H1 (cell line): ENCODE measurements around the gene URM1. TPM values are rescaled to one million over a fixed set of nuclear protein-coding genes. Genes with fewer than 3 reads are reported as not detected.

Experiments
- CBX5 ChIP-seq: fragments of 300-800, 300-1000 bp; sonication (generic); IDR thresholded peaks from 2 replicates; pipeline ENCODE4 v1.7.1; 2016; ENCODE audit warnings: antibody characterized with exemption, low read length, low read depth
- CTCF ChIP-seq, 3 experiments: IDR thresholded peaks; 1 replicate in 2 of 3; 2 replicates in 1 of 3; pipeline versions ENCODE4 v1.5.1 to v1.6.1; 2011; ENCODE audit warnings: low read length in 3 of 3, mild to moderate bottlenecking in 3 of 3, inconsistent platforms in 2 of 3, low read depth in 1 of 3, moderate library complexity in 1 of 3; ENCODE audit not compliant: insufficient read depth in 1 of 3; ENCODE audit errors: control extremely low read depth in 1 of 3
- FOSL1 ChIP-seq: IDR thresholded peaks from 2 replicates; pipeline ENCODE4 v1.6.1; 2011; ENCODE audit warnings: mild to moderate bottlenecking, low read depth, low read length, moderate library complexity; ENCODE audit not compliant: insufficient read depth
- GABPA ChIP-seq: IDR thresholded peaks from 2 replicates; pipeline ENCODE4 v1.6.1; 2011; ENCODE audit warnings: mild to moderate bottlenecking, low read length, moderate library complexity, borderline replicate concordance; ENCODE audit not compliant: insufficient read depth
- HDAC2 ChIP-seq, 2 experiments: fragments of 300-600 bp in 1 of 2; sonication (generic) in 1 of 2; IDR thresholded peaks; 2 replicates each; pipeline ENCODE4 v1.6.1; 2011 to 2012; ENCODE audit warnings: low read depth in 2 of 2, low read length in 2 of 2, mild to moderate bottlenecking in 2 of 2, moderate library complexity in 2 of 2, borderline replicate concordance in 1 of 2, inconsistent platforms in 1 of 2
- KDM4A ChIP-seq: IDR thresholded peaks from one replicate; pipeline ENCODE4 v1.7.1; 2012; ENCODE audit warnings: low read depth, mild to moderate bottlenecking, moderate library complexity, low read length, inconsistent platforms; ENCODE audit not compliant: severe bottlenecking
- MAX ChIP-seq: IDR thresholded peaks from 2 replicates; pipeline ENCODE4 v1.6.1; 2012; ENCODE audit warnings: inconsistent platforms
- NANOG ChIP-seq: IDR thresholded peaks from 2 replicates; pipeline ENCODE4 v1.6.1; 2011; ENCODE audit warnings: low read length, low read depth, mild to moderate bottlenecking, inconsistent platforms; ENCODE audit not compliant: insufficient read depth, poor library complexity, severe bottlenecking
- SIX5 ChIP-seq: IDR thresholded peaks from 2 replicates; pipeline ENCODE4 v1.6.1; 2011; ENCODE audit warnings: mild to moderate bottlenecking, low read depth, low read length
- SP1 ChIP-seq: IDR thresholded peaks from 2 replicates; pipeline ENCODE4 v1.6.1; 2011; ENCODE audit warnings: low read depth, low read length
- TAF7 ChIP-seq: optimal IDR thresholded peaks from 2 replicates; pipeline ENCODE3; 2011; ENCODE audit warnings: low read depth, mild to moderate bottlenecking, inconsistent platforms, low read length, moderate library complexity, borderline replicate concordance
- USF2 ChIP-seq: IDR thresholded peaks from 2 replicates; pipeline ENCODE4 v1.6.1; 2011; ENCODE audit warnings: low read length, improper control_type of control experiment
- YY1 ChIP-seq: IDR thresholded peaks from 2 replicates; pipeline ENCODE4 v1.6.1; 2011; ENCODE audit warnings: low read depth, mild to moderate bottlenecking, low read length
- polyA plus RNA-seq, 7 experiments: library from polyadenylated mRNA; depleted of rRNA in 3 of 7; stranded (reverse) in 5 of 7; unstranded in 2 of 7; fragments of >200 nt in 5 of 7; fragments of 200-250 nt in 2 of 7; gene quantifications; 1 replicate in 5 of 7; 2 replicates in 1 of 7; 4 replicates in 1 of 7; pipeline versions ENCODE4 v1.2.1 to v1.2.3, GENCODE V29; 2011 to 2013; ENCODE audit warnings: missing spikeins in 2 of 7, mixed read lengths in 2 of 7
- total RNA-seq: library from RNA; stranded (reverse); fragmentation: NEBNext Ultra II Directional; extraction: Animal tissue kit (Norgen Biotek cat#: 25700); gene quantifications from 2 replicates; pipeline ENCODE4 v1.2.1, GENCODE V29; 2021

URM1 gene
- total and polyA plus RNA-seq, 2 of the 8 experiments (the other 6 are each of a cell fraction or from before 2014, with no cell fraction given), result 58.3 to 62.3 TPM

GRCh38 chr9:128438343-128439109, 67.4 kb downstream of the URM1 start (continued):
- TF ChIP-seq CBX5 (no peak), SIX5 (no peak), TAF7 (no peak), FOSL1 (no peak), KDM4A (no peak), NANOG (no peak), CTCF (IDR thresholded peaks at IDR 0.05; ENCODE audit: control extremely low read depth in 1 of 3, insufficient read depth in 1 of 3, low read depth in 1 of 3, low read length in 3 of 3) (peak; percentile 90 to 99 (median 95)), HDAC2 (IDR thresholded peaks at IDR 0.05; ENCODE audit: borderline replicate concordance in 1 of 2, low read depth in 2 of 2, low read length in 2 of 2) (no peak), USF2 (no peak), YY1 (peak; percentile 38; the same call in 1 of the 2 replicates), SP1 (no peak), GABPA (peak; percentile 81; the same call in 1 of the 2 replicates), MAX (no peak; the same call in 1 of the 2 replicates)
